Breast epithelium (tissue), 3 donors: ENCODE measurements around the gene CHMP3.

Experiments
- POLR2AphosphoS5 ChIP-seq, 3 donors: sonication (generic); formaldehyde crosslinking; IDR thresholded peaks; one replicate each; pipeline ENCODE4 v1.6.1; 2017; ENCODE audit warnings: antibody characterized with exemption in 3 of 3
- TF ChIP-seq, protein P1 (sequence below), 3 donors: fragments of 450-650 bp; IDR thresholded peaks; one replicate each; pipeline ENCODE4 v1.5.1; 2016 to 2017; ENCODE audit warnings: antibody characterized with exemption in 3 of 3, mild to moderate bottlenecking in 3 of 3, moderate library complexity in 3 of 3

DNA sequence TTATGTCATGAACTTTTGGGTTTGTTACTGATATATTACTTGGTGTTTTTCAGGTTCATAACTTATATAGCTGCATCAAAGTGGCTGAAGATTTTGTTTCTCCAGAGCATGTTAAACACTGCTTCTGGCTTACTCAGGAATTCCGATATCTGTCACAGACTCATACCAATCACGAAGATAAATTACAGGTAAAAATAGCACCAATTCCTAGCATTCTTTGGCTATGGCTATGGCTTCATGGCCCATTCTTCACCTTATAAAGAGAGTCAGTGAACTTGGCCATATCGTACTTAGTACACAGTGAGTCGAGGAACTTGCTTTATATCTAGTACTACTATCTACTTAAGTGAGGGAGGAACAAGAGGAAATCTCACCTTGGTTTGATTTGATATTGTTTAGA is 72.2 kb downstream of the CHMP3 start:
- TF ChIP-seq, protein P1, sequence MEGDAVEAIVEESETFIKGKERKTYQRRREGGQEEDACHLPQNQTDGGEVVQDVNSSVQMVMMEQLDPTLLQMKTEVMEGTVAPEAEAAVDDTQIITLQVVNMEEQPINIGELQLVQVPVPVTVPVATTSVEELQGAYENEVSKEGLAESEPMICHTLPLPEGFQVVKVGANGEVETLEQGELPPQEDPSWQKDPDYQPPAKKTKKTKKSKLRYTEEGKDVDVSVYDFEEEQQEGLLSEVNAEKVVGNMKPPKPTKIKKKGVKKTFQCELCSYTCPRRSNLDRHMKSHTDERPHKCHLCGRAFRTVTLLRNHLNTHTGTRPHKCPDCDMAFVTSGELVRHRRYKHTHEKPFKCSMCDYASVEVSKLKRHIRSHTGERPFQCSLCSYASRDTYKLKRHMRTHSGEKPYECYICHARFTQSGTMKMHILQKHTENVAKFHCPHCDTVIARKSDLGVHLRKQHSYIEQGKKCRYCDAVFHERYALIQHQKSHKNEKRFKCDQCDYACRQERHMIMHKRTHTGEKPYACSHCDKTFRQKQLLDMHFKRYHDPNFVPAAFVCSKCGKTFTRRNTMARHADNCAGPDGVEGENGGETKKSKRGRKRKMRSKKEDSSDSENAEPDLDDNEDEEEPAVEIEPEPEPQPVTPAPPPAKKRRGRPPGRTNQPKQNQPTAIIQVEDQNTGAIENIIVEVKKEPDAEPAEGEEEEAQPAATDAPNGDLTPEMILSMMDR (IDR thresholded peaks at IDR 0.05): no peak
- TF ChIP-seq POLR2AphosphoS5 (IDR thresholded peaks at IDR 0.05): no peak
